NB4 (cell line): ENCODE measurements around the gene ARID3B.

Experiments used
- CTCF ChIP-seq: IDR thresholded peaks from one replicate; pipeline ENCODE4 v1.5.1; 2012; ENCODE audit warnings: low read depth, low read length
- POLR2A ChIP-seq: IDR thresholded peaks from 2 replicates; pipeline ENCODE4 v1.6.1; 2011; ENCODE audit warnings: mild to moderate bottlenecking; ENCODE audit not compliant: insufficient read length; ENCODE audit errors: extremely low read depth
- TF ChIP-seq, protein P1 (sequence below): IDR thresholded peaks from 2 replicates; pipeline ENCODE4 v1.6.1; 2011; ENCODE audit warnings: low read depth, low read length

- TF ChIP-seq CTCF (no peak), POLR2A (no peak)
- TF ChIP-seq, protein P1, sequence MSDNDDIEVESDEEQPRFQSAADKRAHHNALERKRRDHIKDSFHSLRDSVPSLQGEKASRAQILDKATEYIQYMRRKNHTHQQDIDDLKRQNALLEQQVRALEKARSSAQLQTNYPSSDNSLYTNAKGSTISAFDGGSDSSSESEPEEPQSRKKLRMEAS = no peak
Observed at GRCh38 chr15:74511583-74511982, 29.4 kb upstream of the ARID3B start.
